ENCODE results near the gene YWHAH. TPM values are rescaled to one million over a fixed set of nuclear protein-coding genes. Genes with fewer than 3 reads are reported as not detected.

The YWHAH gene
- 100 to 1,000 TPM; 117 to 135 (median 130) TPM for polyA plus RNA-seq (ENCODE audit: insufficient read length in 4 of 4)

DNA sequence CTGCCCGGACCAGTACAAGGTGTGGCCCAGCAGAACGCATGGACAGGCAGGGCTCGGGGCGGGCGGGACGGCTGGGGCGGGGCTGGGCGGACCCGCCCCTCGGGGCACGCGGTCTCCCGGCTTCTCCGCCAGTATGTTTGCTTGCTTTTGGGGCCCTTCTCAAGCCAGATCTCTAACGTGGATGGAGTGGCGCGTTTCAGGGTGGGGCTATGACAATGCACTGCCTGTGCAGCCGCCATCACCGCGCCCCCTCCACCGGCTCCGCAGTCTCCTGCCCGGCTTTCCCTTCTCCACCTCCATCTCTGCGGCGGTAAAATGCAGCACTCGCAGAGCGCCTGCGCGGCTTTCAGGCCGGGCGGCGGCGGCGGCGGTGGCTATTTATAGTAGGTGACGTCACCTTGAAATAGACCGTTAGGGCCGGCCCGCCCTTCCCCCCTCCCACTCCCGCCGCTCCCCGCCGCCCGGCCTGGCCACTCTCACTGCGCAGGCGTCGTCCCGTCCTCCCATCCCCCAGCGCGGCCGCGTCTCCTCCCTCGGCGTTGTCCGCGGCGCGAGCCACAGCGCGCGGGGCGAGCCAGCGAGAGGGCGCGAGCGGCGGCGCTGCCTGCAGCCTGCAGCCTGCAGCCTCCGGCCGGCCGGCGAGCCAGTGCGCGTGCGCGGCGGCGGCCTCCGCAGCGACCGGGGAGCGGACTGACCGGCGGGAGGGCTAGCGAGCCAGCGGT lies at the start of gene YWHAH:
Gene YWHAH (plus strand): TSS at position 558 of the 722 bp plus-strand sequence. CDS start 199 bp downstream, outside the sequence.
- DNase-seq (ENCODE audit: low read depth in 4 of 4, low spot score in 3 of 4) = peak; percentile 88 to 93 (median 90)

GRCh38 chr22:31895411-31896123 lies 48.8 kb upstream of the YWHAH start:
- no peak for DNase-seq (ENCODE audit: low read depth in 4 of 4, low spot score in 3 of 4)

DNA sequence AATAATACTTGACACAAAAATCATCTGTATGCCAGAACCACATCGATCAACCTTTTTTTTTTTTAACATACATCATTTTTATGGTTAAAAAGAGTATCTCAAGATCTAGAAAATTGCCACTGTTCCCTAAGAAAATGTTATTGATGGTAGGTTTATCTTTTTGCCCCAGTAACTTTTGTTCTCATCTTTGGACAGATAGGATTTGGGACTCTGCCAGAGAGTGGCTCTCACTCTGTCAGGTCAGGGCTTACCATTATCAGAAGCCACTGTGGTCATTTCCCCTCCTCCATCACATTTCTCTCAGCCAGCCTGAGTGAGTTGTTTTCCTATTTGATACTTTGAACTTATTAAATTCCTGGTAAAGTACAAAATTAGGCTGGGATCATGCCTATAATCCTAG lies 47.9 kb upstream of the YWHAH start:
- DNase-seq (ENCODE audit: low read depth in 4 of 4, low spot score in 3 of 4) = no peak

DNA sequence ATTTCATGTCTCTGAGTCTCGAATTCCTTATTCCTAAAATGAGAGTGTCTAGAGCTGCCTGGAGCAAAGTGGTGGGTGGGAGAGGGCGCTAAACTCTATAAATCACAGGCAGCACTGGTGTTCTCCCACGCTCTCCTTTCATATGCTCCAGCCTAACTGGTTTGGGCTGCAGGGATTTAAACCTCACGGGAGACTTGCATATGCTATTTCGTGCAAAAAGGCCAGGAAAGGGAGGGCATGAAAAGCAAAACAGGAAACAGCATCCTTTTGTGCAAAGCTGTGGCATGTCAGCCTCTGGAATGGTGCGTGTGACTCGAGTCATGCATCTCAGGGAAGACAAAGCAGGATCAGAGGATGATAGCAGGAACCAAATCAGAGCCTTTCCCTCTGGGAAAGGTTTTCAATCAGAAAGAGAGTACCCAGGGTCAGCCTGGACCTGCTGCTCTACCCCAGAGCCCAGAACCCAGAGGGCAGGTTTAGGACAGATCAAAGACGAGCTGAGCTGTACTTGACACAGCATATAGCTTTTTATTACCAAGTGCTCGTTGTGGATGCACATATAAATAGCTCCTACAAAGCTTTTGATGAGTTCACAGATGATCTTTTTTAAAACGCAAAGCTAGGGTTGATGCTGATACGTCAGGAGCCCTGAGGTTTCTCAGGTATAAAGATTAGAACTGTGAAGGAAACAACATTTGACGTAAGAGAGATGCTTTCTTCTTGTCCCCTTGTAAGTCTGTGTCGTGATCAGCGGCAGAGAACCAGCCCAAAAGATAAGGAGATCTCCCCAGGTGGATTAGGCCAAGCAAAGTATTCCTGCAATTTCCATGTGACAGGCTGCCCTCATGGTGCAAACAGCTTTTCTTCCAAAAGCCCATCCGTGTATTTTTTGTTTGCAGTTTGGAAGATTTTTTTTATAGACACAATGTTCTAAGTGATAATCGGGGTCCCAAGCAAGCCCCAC lies 46.2 kb upstream of the YWHAH start:
- DNase-seq (ENCODE audit: low read depth in 4 of 4, low spot score in 3 of 4) = no peak

GRCh38 chr22:31898926-31899325 lies 45.4 kb upstream of the YWHAH start:
- no peak for DNase-seq (ENCODE audit: low read depth in 4 of 4, low spot score in 3 of 4)

DNA sequence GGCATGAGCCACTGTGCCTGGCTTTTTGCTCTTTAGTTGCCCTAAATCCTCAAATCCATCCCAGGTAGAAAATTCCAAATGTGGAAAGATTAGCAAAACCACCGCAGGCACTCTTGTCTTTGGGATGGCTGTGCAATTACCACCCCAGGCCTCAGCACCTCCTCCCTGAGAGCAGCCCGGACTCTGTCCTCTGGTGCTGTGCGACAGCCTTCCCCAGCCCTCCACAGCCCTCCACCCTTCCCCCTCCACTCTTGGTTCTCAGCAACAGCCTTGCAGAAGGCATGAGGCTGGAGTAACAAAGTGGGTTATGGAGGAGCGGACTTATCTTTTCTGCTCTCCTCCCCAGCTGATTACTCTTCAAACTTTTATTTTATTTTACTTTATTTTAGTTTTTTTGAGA lies 44.7 kb upstream of the YWHAH start:
- no peak for DNase-seq (ENCODE audit: low read depth in 4 of 4, low spot score in 3 of 4)

GRCh38 chr22:31901388-31902137 lies 42.8 kb upstream of the YWHAH start:
- no peak for DNase-seq (ENCODE audit: low read depth in 4 of 4, low spot score in 3 of 4)

GRCh38 chr22:31904651-31905050 lies 39.7 kb upstream of the YWHAH start:
- no peak for DNase-seq (ENCODE audit: low read depth in 4 of 4, low spot score in 3 of 4)

DNA sequence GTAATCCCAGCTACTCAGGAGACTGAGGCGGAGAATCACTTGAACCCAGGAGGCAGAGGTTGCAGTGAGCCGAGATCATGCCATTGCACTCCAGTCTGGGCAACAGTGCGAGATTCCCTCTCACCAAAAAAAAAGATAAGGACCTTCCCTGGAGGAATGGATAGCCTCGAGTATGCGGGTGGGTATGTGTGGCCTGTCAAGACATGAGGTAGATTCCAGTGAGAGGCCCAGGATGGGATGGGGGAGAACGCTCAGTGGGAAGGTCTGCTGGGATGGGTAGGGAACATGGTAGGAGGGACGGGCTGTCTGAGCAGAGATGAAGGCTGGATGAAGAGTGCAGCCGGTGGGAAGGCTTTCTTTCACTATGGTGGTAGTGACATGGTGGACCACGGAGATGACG lies 39.0 kb upstream of the YWHAH start:
- no peak for DNase-seq (ENCODE audit: low read depth in 4 of 4, low spot score in 3 of 4)

DNA sequence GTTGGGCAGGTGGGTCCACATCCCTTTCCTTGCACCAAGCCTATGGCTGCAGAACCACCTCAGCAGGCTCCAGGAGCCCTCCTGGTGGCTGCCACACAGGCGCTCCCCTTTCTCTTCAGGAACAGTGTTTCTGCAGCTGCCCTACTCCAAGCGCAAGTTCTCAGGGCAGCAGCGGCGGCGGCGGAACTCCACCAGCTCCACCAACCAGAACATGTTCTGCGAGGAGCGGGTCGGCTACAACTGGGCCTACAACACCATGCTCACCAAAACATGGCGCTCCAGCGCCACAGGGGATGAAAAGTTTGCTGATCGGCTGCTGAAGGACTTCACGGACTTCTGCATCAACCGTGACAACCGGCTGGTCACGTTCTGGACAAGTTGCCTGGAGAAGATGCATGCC lies 38.2 kb upstream of the YWHAH start:
- no peak for DNase-seq (ENCODE audit: low read depth in 4 of 4, low spot score in 3 of 4)

GRCh38 chr22:31906569-31906968 lies 37.8 kb upstream of the YWHAH start:
- DNase-seq (ENCODE audit: low read depth in 4 of 4, low spot score in 3 of 4) = no peak

DNA sequence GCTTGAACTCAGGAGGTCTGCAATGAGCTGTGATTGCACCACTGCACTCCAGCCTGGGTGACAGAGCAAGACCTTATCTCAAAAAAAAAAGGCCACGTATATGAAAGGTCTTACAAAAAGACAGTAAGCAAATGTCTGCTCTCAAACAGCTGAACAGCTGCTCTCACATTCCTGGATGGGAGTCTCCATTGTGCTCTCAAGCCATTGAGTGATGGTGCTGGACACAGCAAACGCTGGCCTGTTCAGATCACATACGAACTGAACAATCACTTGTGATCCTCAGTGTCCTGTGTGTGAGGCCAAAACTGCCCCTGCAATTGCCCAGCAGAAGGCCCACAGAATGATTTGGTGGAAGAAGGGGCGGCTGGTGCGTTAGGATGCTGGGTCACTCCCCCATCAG lies 34.4 kb upstream of the YWHAH start:
- no peak for DNase-seq (ENCODE audit: low read depth in 4 of 4, low spot score in 3 of 4)

GRCh38 chr22:31911565-31912406 lies 32.5 kb upstream of the YWHAH start:
- no peak for DNase-seq (ENCODE audit: low read depth in 4 of 4, low spot score in 3 of 4)

DNA sequence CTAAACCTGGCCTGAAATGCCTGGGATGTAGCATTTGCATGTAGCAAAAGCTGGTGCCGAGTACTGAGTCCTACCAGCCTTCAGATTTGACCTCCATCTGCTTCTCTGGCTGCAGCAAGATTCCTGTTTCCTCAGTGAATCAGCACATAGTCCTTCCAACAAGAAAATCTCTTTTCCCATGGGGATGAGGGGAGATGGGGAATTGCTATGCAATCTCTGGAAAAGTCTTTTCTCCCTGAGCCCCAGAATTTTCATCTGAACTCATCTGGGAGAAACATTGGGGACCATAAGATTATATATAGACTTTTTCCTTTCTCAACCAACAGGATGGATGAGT lies 32.0 kb upstream of the YWHAH start:
- no peak for DNase-seq (ENCODE audit: low read depth in 4 of 4, low spot score in 3 of 4)

DNA sequence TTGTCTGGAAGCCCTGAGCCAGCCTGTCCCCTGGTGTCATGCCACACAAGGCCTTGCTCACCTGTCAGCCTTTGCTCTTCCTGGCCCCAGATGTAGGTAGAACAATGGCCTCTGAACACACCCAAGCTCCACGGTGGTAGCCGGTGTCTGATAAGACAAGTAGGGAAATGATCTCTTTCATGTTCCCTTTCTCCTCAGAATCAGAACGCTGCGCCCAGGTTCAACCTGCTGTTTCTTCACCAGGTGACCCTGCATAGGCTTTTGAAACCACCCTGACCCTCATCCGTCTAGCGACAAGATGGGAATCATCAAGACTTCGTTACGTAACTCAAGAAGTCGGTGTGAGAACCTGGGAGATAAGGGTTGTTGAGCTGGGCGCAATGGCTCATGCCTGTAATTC lies 28.7 kb upstream of the YWHAH start:
- no peak for DNase-seq (ENCODE audit: low read depth in 4 of 4, low spot score in 3 of 4)

DNA sequence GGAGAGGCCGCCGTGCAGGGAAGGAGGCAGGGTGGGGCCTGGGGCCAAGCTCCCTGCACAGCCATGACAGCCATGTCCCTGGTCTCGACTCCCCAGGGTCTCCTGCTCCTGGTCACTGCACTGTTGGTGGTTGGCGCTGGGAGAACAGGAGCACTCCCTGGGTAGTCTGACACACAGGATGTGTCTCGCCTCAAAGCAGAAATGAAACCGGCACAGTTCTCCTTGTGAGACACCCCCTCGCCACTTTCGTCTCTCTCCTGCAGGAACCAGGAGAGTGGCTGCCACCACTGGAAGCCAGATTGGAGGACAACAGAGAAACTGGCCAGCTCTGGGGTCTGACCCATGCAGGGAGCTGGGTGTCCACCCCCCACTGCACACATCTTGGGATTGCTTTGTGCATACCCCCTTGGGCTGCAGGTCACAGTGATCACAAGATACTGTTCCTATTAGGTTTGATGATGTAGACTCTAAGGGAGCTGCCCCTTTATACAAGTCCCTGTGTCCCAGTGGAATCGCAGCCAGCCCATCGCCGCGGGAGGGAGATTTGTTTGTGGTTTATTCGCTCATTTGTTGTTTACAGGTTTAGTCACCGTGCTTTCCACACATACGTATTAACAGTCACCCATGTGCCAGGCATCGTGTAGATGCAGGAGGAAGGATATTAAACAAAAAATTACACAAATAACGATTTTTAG lies 27.0 kb upstream of the YWHAH start:
- DNase-seq (ENCODE audit: low read depth in 4 of 4, low spot score in 3 of 4) = no peak

DNA sequence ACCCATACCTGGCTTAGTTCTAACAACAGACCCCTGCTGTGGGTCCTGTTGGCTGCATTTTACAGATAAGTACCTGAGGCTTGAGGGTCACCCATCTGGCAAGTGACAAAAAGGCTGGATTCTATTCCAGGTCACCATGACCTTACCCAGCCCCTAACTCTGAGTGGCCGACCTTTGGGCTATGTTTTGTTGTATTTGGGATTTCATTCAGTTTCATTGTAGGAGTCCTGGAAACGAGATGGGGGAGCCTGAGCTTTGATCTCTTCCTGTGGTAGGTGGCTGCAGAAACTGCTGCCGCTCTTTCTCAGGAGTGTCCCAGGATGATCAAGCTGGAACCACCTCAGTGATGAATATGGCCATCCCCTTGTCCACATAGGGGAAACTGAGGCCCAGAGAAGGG lies 24.6 kb upstream of the YWHAH start:
- no peak for DNase-seq (ENCODE audit: low read depth in 4 of 4, low spot score in 3 of 4)

GRCh38 chr22:31920306-31920705 lies 24.0 kb upstream of the YWHAH start:
- no peak for DNase-seq (ENCODE audit: low read depth in 4 of 4, low spot score in 3 of 4)

- no peak for DNase-seq (ENCODE audit: low read depth in 4 of 4, low spot score in 3 of 4)
Observed at GRCh38 chr22:31921106-31921505, 23.2 kb upstream of the YWHAH start.

Measured in right renal pelvis (tissue), 4 donors.